Measurements from ENCODE around the gene TLR6. TPM values are rescaled to one million over a fixed set of nuclear protein-coding genes. Genes with fewer than 3 reads are reported as not detected.

TLR6 gene
- total RNA-seq = 1.5 TPM

GRCh38 chr4:38856524-38857337 lies at the start of gene TLR6:
TSS of gene TLR6 (minus strand) at chr4:38856817. CDS start at chr4:38829473, 27,344 bp downstream.

GRCh38 chr4:38867478-38868058 lies 11.0 kb upstream of the TLR6 start, which contains the start of gene FAM114A1:
TSS of gene FAM114A1 (plus strand) at chr4:38867806. CDS start at chr4:38878079, 10,273 bp downstream.

GRCh38 chr4:38804654-38805295 lies 51.8 kb downstream of the TLR6 start, which contains the start of gene TLR1:
TSS of gene TLR1 (minus strand) at chr4:38804791. CDS start at chr4:38798831, 5,960 bp downstream.

GRCh38 chr4:38782452-38783108 lies 74.0 kb downstream of the TLR6 start, which contains the start of gene TLR10:
TSS of gene TLR10 (minus strand) at chr4:38782990. CDS start at chr4:38775590, 7,400 bp downstream.

Small RNAs within 50 kb of the gene (small RNA-seq; reads per million reads assigned to genes)
- gene MIR574 (ENCODE audit: low replicate concordance) = 8.8 reads per million, percentile 94 among the genes with 10 or more reads in this experiment

Other genes with a start within 250 kb of the TLR6 start
- 37.1 TPM for gene KLF3, start 192.6 kb downstream of the TLR6 start, total RNA-seq
- gene TLR10, start 73.8 kb downstream of the TLR6 start, total RNA-seq = 1.1 TPM
- gene TLR1, start 52.0 kb downstream of the TLR6 start, total RNA-seq = 7.6 TPM
- gene FAM114A1, start 11.0 kb upstream of the TLR6 start, total RNA-seq = 49.9 TPM
- 4.0 TPM for gene TMEM156, start 175.6 kb upstream of the TLR6 start, total RNA-seq
- 33.7 TPM for gene KLHL5, start 205.4 kb upstream of the TLR6 start, total RNA-seq